ENCODE measurements around the gene RND2. TPM values are rescaled to one million over a fixed set of nuclear protein-coding genes. Genes with fewer than 3 reads are reported as not detected.

RND2 gene
- total and polyA plus RNA-seq, 2 of the 4 experiments (the other 2 are of a cell fraction): 1.1 to 1.9 TPM

GRCh38 chr17:42999003-42999525, 26.0 kb upstream of the RND2 start:
- Histone ChIP-seq H3K79me1 (ENCODE audit: low read depth in 1 of 2, low read length in 2 of 2) (peaks cover 12 to 51% of the 10 kb centered on the region in 2 experiments; a peak in 3 of 4 replicates), H2BK5ac (ENCODE audit: low read depth, low read length, poor library complexity, severe bottlenecking) (peak overlapping the region; percentile 92), H4K8ac (ENCODE audit: low read depth in 2 of 2, low read length in 2 of 2) (peak overlapping the region; percentile 54 to 91), H2BK20ac (ENCODE audit: low read depth, low read length) (no peak overlapping the region), H3K36me3 (ENCODE audit: control insufficient read depth, insufficient read depth, low read length) (peaks cover 31% of the 10 kb centered on the region), H3K4ac (ENCODE audit: low read depth, low read length) (peak overlapping the region; percentile 94), H2AFZ (replicated peaks; ENCODE audit: low read length, poor library complexity) (peak overlapping the region; percentile 87), H2BK120ac (ENCODE audit: low read depth, low read length) (no peak overlapping the region), H3K27ac (ENCODE audit: insufficient read depth, low read length) (peak overlapping the region; percentile 86), H3K18ac (ENCODE audit: low read depth, low read length) (peak overlapping the region; percentile 2; the same call in 1 of the 2 replicates), H3K14ac (replicated peaks; ENCODE audit: low read depth, low read length) (peak overlapping the region; percentile 93), H2AK9ac (replicated peaks; ENCODE audit: low read depth, low read length, poor library complexity) (peak overlapping the region; percentile 79), H2BK15ac (ENCODE audit: low read depth, low read length) (no peak overlapping the region), H3K4me1 (ENCODE audit: control insufficient read depth, insufficient read depth, low read length) (peaks cover 6% of the 10 kb centered on the region), H3K9ac (ENCODE audit: low read depth, low read length) (peak overlapping the region; percentile 91), H4K91ac (ENCODE audit: insufficient read depth, low read depth, low read length) (peak overlapping the region; percentile 73), H4K5ac (ENCODE audit: low read depth, low read length) (peak overlapping the region; percentile 44; the same call in 1 of the 2 replicates), H3K23ac (ENCODE audit: low read depth, low read length) (peak overlapping the region; percentile 72), H3K56ac (ENCODE audit: extremely low read depth, insufficient read depth, low read length) (peak overlapping the region; percentile 88), H3K4me2 (ENCODE audit: low read depth, low read length) (peak overlapping the region; percentile 98), H2AK5ac (ENCODE audit: low read depth, low read length) (peak overlapping the region; percentile 96), H3K9me3 (ENCODE audit: control insufficient read depth, insufficient read depth, low read length) (no peaks in the 10 kb centered on the region), H3K27me3 (ENCODE audit: control insufficient read depth, insufficient read depth, low read length) (no peaks in the 10 kb centered on the region), H3K4me3 (ENCODE audit: insufficient read depth, low read depth, low read length) (peak overlapping the region; percentile 64), H3K9me1 (ENCODE audit: insufficient read depth, low read length) (0 out of 2 replicates have a peak, but pooled peaks cover 3% of the 10 kb centered on the region), H4K20me1 (ENCODE audit: insufficient read depth, low read length) (peaks cover 37% of the 10 kb centered on the region)
- ChIA-PET CTCF (interaction anchor here (1.9 kb wide), 1 partner anchor 30 kb away, joined by 9 read pairs; no protein-coding TSS in a partner anchor), POLR2A (ENCODE audit: unreplicated experiment) (interaction anchor here (1.6 kb wide), 1 partner anchor 10 kb away, joined by 5 read pairs; no protein-coding TSS in a partner anchor)
- BruUV-seq (replicated peaks): no TSS peak
- no CpG with 5 or more reads among the region's 10 CpGs for whole genome bisulfite sequencing, 2 experiments (ENCODE audit: extremely low coverage in 2 of 2, insufficient read length in 1 of 2)
- intact Hi-C loops (cut with micrococcal nuclease): loop anchor here (10.0 kb wide), 1 partner anchor 316 kb away; no protein-coding TSS in a partner anchor
- dilution Hi-C loops (cut with HindIII; ENCODE audit: low sequenced_read_pairs, unreplicated experiment): no loop called here
- in situ Hi-C loops (cut with MboI; ENCODE audit: low sequenced_read_pairs): loop anchor here (25.0 kb wide), 1 partner anchor 363 kb away; no protein-coding TSS in a partner anchor
- TF ChIP-seq CHD1 (IDR thresholded peaks at IDR 0.05; ENCODE audit: low read depth, low read length) (no peak), MAZ (IDR thresholded peaks at IDR 0.05; ENCODE audit: borderline replicate concordance, low read depth, low read length) (no peak), ELK1 (IDR thresholded peaks at IDR 0.05; ENCODE audit: borderline replicate concordance, low read depth, low read length) (no peak), RFX5 (IDR thresholded peaks at IDR 0.05; ENCODE audit: low read depth, low read length) (no peak), USF2 (IDR thresholded peaks at IDR 0.05; ENCODE audit: low read depth, low read length) (no peak), CTCF (conservative IDR thresholded peaks at IDR 0.05; ENCODE audit: low read depth, low read length) (no peak)
- ATAC-seq (ENCODE audit: low read depth) (no peak), DNase-seq (no peak)

All from IMR-90 (cell line).